Omental fat pad (tissue), 4 donors: ENCODE results near the gene CLEC11A. TPM values are rescaled to one million over a fixed set of nuclear protein-coding genes. Genes with fewer than 3 reads are reported as not detected.

Source experiments
- ATAC-seq: fragments of 150-250 bp; one replicate; pipeline ENCODE4 v1.9.1; 2016; ENCODE audit warnings: mild to moderate bottlenecking, moderate library complexity; ENCODE audit not compliant: low FRiP score
- DNase-seq: peaks from one replicate; pipeline ENCODE4 v3.0.0-alpha.2; 2019; ENCODE audit warnings: low spot score
- total RNA-seq, 4 donors: library from RNA; depleted of rRNA; stranded (reverse); fragments of >200 nt; gene quantifications; one replicate each; pipeline ENCODE4 v1.1.0, GENCODE V29; 2016
- TF ChIP-seq, protein P1 (sequence below), 3 donors: fragments of 450-650 bp; IDR thresholded peaks; one replicate each; pipeline ENCODE4 v1.5.1; 2016 to 2017; ENCODE audit warnings: antibody characterized with exemption in 3 of 3, mild to moderate bottlenecking in 3 of 3, moderate library complexity in 2 of 3

The CLEC11A gene
- total RNA-seq, 4 donors from 2014 or later = 17.1 to 32.0 (median 21.9) TPM

DNA sequence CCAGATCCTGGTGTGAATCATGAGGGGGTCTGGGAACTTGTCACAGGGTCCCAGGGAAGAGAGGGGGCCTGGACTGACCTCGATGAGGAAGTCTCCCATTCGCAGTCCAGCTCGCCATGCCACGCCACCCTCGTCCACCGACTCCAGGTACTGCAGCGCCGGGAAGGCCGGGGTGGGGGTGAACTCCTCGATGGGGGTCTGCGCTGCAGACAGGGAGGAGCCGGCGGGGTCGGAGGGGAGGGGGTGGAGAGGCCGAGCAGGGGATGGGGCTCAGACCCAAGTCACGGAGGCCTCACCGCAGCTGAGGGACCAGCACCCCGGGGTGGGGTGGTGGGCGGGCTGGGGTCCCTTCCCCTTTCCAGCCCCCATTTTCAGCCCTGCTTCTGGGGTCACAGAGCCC lies 34.4 kb upstream of the CLEC11A start:
- ATAC-seq (no peak), DNase-seq (no peak)
- TF ChIP-seq, protein P1, sequence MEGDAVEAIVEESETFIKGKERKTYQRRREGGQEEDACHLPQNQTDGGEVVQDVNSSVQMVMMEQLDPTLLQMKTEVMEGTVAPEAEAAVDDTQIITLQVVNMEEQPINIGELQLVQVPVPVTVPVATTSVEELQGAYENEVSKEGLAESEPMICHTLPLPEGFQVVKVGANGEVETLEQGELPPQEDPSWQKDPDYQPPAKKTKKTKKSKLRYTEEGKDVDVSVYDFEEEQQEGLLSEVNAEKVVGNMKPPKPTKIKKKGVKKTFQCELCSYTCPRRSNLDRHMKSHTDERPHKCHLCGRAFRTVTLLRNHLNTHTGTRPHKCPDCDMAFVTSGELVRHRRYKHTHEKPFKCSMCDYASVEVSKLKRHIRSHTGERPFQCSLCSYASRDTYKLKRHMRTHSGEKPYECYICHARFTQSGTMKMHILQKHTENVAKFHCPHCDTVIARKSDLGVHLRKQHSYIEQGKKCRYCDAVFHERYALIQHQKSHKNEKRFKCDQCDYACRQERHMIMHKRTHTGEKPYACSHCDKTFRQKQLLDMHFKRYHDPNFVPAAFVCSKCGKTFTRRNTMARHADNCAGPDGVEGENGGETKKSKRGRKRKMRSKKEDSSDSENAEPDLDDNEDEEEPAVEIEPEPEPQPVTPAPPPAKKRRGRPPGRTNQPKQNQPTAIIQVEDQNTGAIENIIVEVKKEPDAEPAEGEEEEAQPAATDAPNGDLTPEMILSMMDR (IDR thresholded peaks at IDR 0.05) = no peak

DNA sequence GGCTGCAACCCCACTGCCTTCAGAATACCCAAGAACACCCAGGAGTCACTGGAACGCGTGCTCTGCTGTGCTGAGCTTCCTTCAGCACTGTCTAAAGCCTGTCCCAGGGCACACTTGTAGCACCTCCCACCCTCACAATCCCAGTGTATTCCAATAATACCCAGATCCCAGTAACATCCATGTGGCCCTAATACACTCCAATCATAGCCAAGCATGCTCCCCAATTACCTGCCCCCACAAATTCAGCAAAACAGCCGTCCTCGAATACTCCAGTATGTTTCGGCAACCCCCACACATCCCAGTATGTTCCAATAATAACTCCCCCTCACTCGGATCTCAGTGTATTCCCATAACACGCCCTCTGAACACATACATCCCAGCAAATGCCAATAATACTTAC lies 32.7 kb upstream of the CLEC11A start:
- no peak for DNase-seq
- TF ChIP-seq, protein P1 (IDR thresholded peaks at IDR 0.05) = no peak

DNA sequence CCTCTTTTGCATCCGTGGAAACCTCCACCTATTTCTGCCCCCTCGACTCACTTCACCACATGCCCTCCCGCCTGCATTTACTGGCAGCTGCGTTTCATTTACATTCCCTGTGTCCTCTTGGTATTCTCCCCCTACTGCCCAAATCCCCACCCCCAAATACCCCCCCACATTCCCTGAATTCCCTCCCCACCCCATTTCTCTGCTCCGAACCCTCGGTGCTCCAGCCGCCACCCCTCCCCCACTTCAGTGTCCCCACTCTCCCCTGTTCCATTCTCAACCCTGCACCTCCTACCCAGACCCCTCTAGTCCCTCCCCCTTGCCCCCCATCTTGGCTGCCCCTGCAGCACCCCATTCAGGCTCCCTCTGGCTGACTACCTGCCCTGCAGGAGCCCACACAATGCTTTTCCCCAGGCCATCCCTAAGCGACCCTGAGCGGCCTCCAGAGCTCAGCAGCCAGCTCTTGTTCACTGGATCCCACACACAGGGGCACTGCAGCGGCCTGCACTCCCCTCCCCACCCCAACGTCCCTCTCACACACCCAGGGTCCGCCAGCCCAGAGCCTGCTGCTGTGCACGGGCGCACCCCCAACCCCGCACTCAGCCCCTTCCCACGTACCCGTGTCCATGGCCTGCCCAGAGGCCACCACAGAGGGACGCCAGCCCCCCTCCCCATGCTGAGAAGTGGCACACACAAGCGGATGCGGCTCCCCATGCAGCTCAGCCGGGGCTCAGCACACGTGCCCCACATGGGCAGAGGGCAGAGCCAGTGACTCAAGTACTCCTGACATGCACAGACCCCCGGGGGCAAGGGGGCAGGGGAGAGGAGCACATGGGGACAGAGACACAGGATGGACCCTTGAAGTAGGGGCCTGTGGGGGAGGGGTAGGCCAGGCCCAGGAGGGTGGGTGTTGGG lies 29.8 kb upstream of the CLEC11A start:
- DNase-seq = no peak
- no peak for ATAC-seq
- TF ChIP-seq, protein P1 (IDR thresholded peaks at IDR 0.05) = no peak

More for the DNA sequence above, 32.7 kb upstream of the CLEC11A start:
- no peak for ATAC-seq

DNA sequence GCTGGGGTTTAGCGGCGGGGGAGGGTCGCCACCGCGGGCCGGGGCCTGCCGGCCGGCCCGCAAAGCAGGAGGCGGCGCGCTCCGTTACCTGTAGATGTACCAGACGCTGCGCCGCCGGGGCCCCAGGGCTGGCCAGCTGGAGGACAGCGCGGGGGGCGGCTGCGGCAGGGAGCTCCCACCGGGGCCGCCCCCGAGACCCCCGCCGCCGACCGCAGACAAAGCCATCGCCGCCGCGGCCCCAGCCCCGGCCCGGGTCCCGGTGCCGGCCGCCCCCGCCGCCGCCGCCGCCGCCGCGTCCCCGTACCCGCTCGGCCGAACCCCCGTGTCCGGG lies 28.4 kb upstream of the CLEC11A start:
- TF ChIP-seq, protein P1 (IDR thresholded peaks at IDR 0.05) = no peak
- ATAC-seq (no peak), DNase-seq (no peak)

DNA sequence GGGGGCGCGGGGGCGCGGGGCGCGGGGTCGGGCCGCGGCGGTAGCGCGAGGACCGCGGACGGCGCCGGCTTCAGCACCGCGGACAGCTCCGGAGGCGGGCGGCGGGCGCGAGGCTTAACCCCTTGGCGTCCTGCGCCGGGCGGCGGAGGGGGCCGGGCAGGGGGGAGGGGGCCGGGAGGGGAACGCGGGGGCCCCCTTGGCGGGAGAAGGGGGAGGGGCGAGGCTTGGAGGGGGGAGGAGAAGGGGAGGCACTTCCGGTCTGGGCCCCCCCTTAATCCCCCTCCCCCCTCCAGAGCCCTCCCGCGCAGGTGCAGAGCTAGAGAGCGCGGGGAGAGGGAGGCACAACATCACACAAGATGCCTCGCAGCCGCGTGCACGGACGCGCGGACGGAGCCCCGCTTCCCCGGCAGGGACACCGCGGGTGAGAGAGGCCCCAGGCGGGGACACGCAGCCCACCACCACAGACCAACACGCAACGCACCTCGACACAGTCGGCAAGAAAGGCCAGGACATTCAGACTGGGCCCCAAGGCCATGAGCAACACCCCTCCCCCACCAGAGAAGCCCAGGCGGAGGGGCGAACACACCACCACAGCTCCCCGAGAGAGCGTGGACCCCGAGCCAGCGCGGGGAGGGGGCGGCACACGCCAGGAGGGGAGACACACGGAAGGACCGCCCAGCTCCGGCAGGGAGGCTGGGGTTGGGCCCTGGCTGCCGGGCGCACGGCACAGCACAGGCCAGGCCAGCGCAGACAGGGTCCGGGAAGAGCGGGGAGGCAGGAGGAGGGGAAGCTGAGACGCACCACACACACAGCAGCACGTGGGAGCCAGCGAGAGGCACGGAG lies 27.7 kb upstream of the CLEC11A start:
- TF ChIP-seq, protein P1 (IDR thresholded peaks at IDR 0.05) = no peak
- DNase-seq (no peak), ATAC-seq (no peak)

DNA sequence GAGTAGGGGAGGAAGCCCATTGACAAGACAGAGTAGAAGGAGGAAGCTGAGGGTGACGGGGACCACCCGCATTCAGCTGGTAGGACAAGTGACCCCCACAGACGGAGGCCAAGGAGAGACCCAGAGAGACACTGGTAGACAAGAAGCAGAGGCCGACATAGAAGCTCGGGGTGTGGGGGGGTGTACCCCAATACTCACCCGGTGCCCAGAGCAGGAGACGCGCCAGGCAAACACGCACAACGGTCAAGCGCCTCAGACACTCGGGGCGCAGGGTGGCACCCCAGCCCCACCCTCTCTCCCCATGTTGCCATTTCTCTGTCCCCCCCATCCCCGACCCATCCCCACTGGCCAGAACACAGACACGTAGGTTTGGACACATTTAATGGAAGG lies 27.1 kb upstream of the CLEC11A start:
- TF ChIP-seq, protein P1 (IDR thresholded peaks at IDR 0.05) = no peak
- DNase-seq (no peak), ATAC-seq (no peak)
